ENCODE measurements around the gene SERPINA3. TPM values are rescaled to one million over a fixed set of nuclear protein-coding genes. Genes with fewer than 3 reads are reported as not detected.

SERPINA3 gene
- total and polyA plus RNA-seq, 2 donors (not counting 1 experiment from before 2014, with no cell fraction given), result not detected

DNA sequence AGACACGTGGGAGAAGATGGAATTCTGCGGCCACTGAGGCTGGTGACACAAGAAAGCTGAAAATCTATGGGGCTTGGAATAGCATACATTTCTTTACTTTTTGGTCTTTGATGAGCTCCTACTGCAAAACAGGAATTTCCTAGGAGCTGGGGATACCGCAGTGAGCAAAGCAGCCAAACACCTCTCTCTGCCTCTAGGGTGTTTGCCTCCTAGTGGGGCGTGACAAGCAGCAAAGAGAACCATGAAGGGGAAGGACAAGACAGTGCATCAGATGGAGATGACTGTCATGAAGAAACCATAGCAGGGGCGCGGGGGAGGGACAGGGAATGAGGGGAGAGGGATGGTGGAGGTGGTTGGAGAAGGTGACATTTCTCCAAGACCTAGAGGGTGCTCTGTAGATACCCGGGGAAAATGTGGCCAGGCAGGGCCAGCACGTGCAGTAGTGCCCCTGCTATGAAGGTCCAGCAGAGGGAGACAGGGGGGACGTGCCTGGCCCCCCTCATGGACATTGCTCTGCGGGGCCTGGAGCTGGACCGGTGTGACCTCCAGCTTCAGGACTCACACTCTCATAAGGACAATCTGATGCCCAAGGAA lies 58.6 kb downstream of the SERPINA3 start:
- TF ChIP-seq EZH2 (IDR thresholded peaks at IDR 0.05; ENCODE audit: borderline replicate concordance, insufficient read depth, low read depth, low read length, poor library complexity, severe bottlenecking), result no peak
- TF ChIP-seq, protein P1, sequence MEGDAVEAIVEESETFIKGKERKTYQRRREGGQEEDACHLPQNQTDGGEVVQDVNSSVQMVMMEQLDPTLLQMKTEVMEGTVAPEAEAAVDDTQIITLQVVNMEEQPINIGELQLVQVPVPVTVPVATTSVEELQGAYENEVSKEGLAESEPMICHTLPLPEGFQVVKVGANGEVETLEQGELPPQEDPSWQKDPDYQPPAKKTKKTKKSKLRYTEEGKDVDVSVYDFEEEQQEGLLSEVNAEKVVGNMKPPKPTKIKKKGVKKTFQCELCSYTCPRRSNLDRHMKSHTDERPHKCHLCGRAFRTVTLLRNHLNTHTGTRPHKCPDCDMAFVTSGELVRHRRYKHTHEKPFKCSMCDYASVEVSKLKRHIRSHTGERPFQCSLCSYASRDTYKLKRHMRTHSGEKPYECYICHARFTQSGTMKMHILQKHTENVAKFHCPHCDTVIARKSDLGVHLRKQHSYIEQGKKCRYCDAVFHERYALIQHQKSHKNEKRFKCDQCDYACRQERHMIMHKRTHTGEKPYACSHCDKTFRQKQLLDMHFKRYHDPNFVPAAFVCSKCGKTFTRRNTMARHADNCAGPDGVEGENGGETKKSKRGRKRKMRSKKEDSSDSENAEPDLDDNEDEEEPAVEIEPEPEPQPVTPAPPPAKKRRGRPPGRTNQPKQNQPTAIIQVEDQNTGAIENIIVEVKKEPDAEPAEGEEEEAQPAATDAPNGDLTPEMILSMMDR (IDR thresholded peaks at IDR 0.05), result no peak
- Histone ChIP-seq H3K4me3 (ENCODE audit: control extremely low read depth in 1 of 5, extremely low read depth in 1 of 5, insufficient read depth in 1 of 5, low read depth in 2 of 5, low read length in 4 of 5) (no peak overlapping the region), H3K4me2 (replicated peaks; ENCODE audit: low read depth, low read length, poor library complexity, severe bottlenecking) (no peak overlapping the region), H3K27ac (ENCODE audit: low read length in 2 of 2) (no peak overlapping the region), H3K27me3 (replicated peaks in 1 of 4; ENCODE audit: control extremely low read depth in 1 of 4, control insufficient read depth in 3 of 4, insufficient read depth in 4 of 4, low read length in 3 of 4) (no peaks in the 10 kb centered on the region), H2AFZ (ENCODE audit: insufficient read depth, low read depth, low read length, poor library complexity, severe bottlenecking) (no peak overlapping the region), H3K9me3 (ENCODE audit: control extremely low read depth in 1 of 3, control insufficient read depth in 2 of 3, insufficient read depth in 1 of 3, low read length in 2 of 3) (peaks cover 0 to 5% (median 0%) of the 10 kb centered on the region in 3 donors), H3K79me2 (ENCODE audit: control insufficient read depth, insufficient read depth, low read length) (no peaks in the 10 kb centered on the region), H4K20me1 (ENCODE audit: control insufficient read depth, insufficient read depth, low read length, poor library complexity, severe bottlenecking) (no peaks in the 10 kb centered on the region), H3K4me1 (ENCODE audit: control insufficient read depth in 2 of 2, insufficient read depth in 2 of 2, low read length in 2 of 2) (no peaks in the 10 kb centered on the region), H3K9ac (ENCODE audit: low read length) (no peak overlapping the region), H3K36me3 (replicated peaks in 1 of 2; ENCODE audit: control extremely low read depth in 1 of 2, control insufficient read depth in 1 of 2, extremely low read depth in 1 of 2, insufficient read depth in 2 of 2, low read length in 1 of 2) (no peaks in the 10 kb centered on the region)
- 77% methylated on average over 10 of the region's 11 CpGs for WGBS (ENCODE audit: insufficient coverage)
- Mint-ChIP-seq H3K4me1 (no peaks in the 10 kb centered on the region), H3K9me3 (ENCODE audit: insufficient read depth) (no peaks in the 10 kb centered on the region), H3K4me3 (no peak overlapping the region), H3K27me3 (peaks cover 13% of the 10 kb centered on the region), H3K27ac (no peak overlapping the region)
- CTCF ChIA-PET, result no interaction called here
- ATAC-seq (ENCODE audit: low read depth) (no peak), DNase-seq (no peak)
- POLR2A ChIA-PET, result no interaction called here
- intact Hi-C loops (cut with micrococcal nuclease), result no loop called here

DNA sequence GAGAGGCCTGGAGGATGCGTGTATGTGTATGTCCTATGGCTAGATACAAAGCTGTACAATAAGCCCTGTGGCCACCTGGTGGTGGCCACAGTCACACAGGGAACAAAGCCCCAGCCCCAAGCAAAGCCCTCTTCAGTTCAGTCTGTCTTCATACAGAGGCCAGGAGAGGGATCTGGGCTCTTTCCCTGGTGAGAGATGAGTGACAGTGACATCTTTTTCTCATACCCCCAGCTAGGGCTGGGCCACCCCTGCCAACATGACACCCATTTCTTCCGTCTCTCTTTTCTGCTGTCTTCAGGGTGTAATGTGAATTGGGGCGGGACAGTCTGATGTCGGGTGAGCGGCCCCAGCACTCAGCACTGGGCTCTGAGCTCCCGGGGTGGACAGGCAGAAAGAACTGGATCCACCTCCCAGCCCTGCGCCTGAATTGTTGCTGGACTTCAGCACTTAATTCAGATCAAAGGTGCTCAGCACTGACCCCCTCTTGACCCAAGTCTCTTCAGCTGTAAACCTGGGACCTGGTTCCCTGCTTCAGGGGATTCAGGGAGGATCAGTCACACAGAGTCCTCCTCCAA lies 59.8 kb downstream of the SERPINA3 start:
- Histone ChIP-seq H3K36me3 (replicated peaks in 1 of 2; ENCODE audit: control extremely low read depth in 1 of 2, control insufficient read depth in 1 of 2, extremely low read depth in 1 of 2, insufficient read depth in 2 of 2, low read length in 1 of 2) (no peaks in the 10 kb centered on the region), H3K4me2 (replicated peaks; ENCODE audit: low read depth, low read length, poor library complexity, severe bottlenecking) (no peak overlapping the region), H3K4me3 (ENCODE audit: control extremely low read depth in 1 of 5, extremely low read depth in 1 of 5, insufficient read depth in 1 of 5, low read depth in 2 of 5, low read length in 4 of 5) (no peak overlapping the region), H3K79me2 (ENCODE audit: control insufficient read depth, insufficient read depth, low read length) (no peaks in the 10 kb centered on the region), H3K9ac (ENCODE audit: low read length) (no peak overlapping the region), H4K20me1 (ENCODE audit: control insufficient read depth, insufficient read depth, low read length, poor library complexity, severe bottlenecking) (no peaks in the 10 kb centered on the region), H3K27ac (ENCODE audit: low read length in 2 of 2) (no peak overlapping the region), H3K9me3 (ENCODE audit: control extremely low read depth in 1 of 3, control insufficient read depth in 2 of 3, insufficient read depth in 1 of 3, low read length in 2 of 3) (peaks cover 0 to 5% (median 0%) of the 10 kb centered on the region in 3 donors), H2AFZ (ENCODE audit: insufficient read depth, low read depth, low read length, poor library complexity, severe bottlenecking) (no peak overlapping the region), H3K27me3 (replicated peaks in 1 of 4; ENCODE audit: control extremely low read depth in 1 of 4, control insufficient read depth in 3 of 4, insufficient read depth in 4 of 4, low read length in 3 of 4) (no peaks in the 10 kb centered on the region), H3K4me1 (ENCODE audit: control insufficient read depth in 2 of 2, insufficient read depth in 2 of 2, low read length in 2 of 2) (no peaks in the 10 kb centered on the region)
- ATAC-seq (ENCODE audit: low read depth) (no peak), DNase-seq (no peak)
- WGBS (ENCODE audit: insufficient coverage), result 97% methylated on average over 5 of the region's 7 CpGs
- ChIA-PET POLR2A (no interaction called here), CTCF (no interaction called here)
- no peak overlapping the region for H3K27ac Mint-ChIP-seq
- TF ChIP-seq EZH2 (IDR thresholded peaks at IDR 0.05; ENCODE audit: borderline replicate concordance, insufficient read depth, low read depth, low read length, poor library complexity, severe bottlenecking), result no peak
- TF ChIP-seq, protein P1 (IDR thresholded peaks at IDR 0.05), result no peak
- H3K9me3 Mint-ChIP-seq (ENCODE audit: insufficient read depth), result no peaks in the 10 kb centered on the region
- intact Hi-C loops (cut with micrococcal nuclease), result no loop called here
- no peak overlapping the region for H3K4me3 Mint-ChIP-seq
- H3K4me1 Mint-ChIP-seq, result no peaks in the 10 kb centered on the region
- peaks cover 15% of the 10 kb centered on the region for H3K27me3 Mint-ChIP-seq
